ENCODE data around the gene ZNF644. TPM values are rescaled to one million over a fixed set of nuclear protein-coding genes. Genes with fewer than 3 reads are reported as not detected.

ZNF644 gene
- total RNA-seq, 3 donors from 2014 or later, result 58.7 to 161 (median 104) TPM

GRCh38 chr1:90959352-90960206, 62.3 kb downstream of the ZNF644 start:
- Histone ChIP-seq H3K4me3 (no peak overlapping the region), H3K27me3 (no peaks in the 10 kb centered on the region), H3K4me1 (no peaks in the 10 kb centered on the region), H3K27ac (no peak overlapping the region), H3K36me3 (no peaks in the 10 kb centered on the region), H3K9me3 (no peaks in the 10 kb centered on the region)
- TF ChIP-seq POLR2AphosphoS5 (IDR thresholded peaks at IDR 0.05) (no peak), CTCF (IDR thresholded peaks at IDR 0.05) (no peak), POLR2A (IDR thresholded peaks at IDR 0.05) (no peak)
- DNase-seq (ENCODE audit: low spot score in 2 of 2), result no peak
- intact Hi-C loops (cut with DNase I; ENCODE audit: low total_unique reads), result no loop called here

- intact Hi-C loops (cut with DNase I; ENCODE audit: low total_unique reads), result no loop called here
- TF ChIP-seq CTCF (IDR thresholded peaks at IDR 0.05) (no peak), POLR2AphosphoS5 (IDR thresholded peaks at IDR 0.05) (no peak), POLR2A (IDR thresholded peaks at IDR 0.05) (no peak)
Measured at GRCh38 chr1:90957497-90957896, 64.3 kb downstream of the ZNF644 start.

GRCh38 chr1:90955769-90956168, 66.1 kb downstream of the ZNF644 start:
- Histone ChIP-seq H3K36me3 (no peaks in the 10 kb centered on the region), H3K4me1 (no peaks in the 10 kb centered on the region), H3K27me3 (no peaks in the 10 kb centered on the region), H3K9me3 (no peaks in the 10 kb centered on the region), H3K4me3 (no peak overlapping the region), H3K27ac (no peak overlapping the region)
- no peak for DNase-seq (ENCODE audit: low spot score in 2 of 2)
- TF ChIP-seq POLR2A (IDR thresholded peaks at IDR 0.05) (no peak), CTCF (IDR thresholded peaks at IDR 0.05) (no peak), POLR2AphosphoS5 (IDR thresholded peaks at IDR 0.05) (no peak)
- intact Hi-C loops (cut with DNase I; ENCODE audit: low total_unique reads), result no loop called here

More at GRCh38 chr1:90957497-90957896, 64.3 kb downstream of the ZNF644 start:
- H3K9me3 ChIP-seq, result no peaks in the 10 kb centered on the region
- H3K36me3 ChIP-seq, result no peaks in the 10 kb centered on the region
- H3K27me3 ChIP-seq, result no peaks in the 10 kb centered on the region
- H3K4me3 ChIP-seq, result no peak overlapping the region
- H3K27ac ChIP-seq, result no peak overlapping the region
- DNase-seq (ENCODE audit: low spot score in 2 of 2), result no peak
- no peaks in the 10 kb centered on the region for H3K4me1 ChIP-seq

GRCh38 chr1:90952906-90953305, 68.9 kb downstream of the ZNF644 start:
- Histone ChIP-seq H3K9me3 (no peaks in the 10 kb centered on the region), H3K36me3 (no peaks in the 10 kb centered on the region), H3K4me1 (no peaks in the 10 kb centered on the region), H3K4me3 (no peak overlapping the region), H3K27ac (no peak overlapping the region), H3K27me3 (no peaks in the 10 kb centered on the region)
- intact Hi-C loops (cut with DNase I; ENCODE audit: low total_unique reads), result no loop called here
- no peak for DNase-seq (ENCODE audit: low spot score in 2 of 2)
- TF ChIP-seq POLR2AphosphoS5 (IDR thresholded peaks at IDR 0.05) (no peak), CTCF (IDR thresholded peaks at IDR 0.05) (no peak), POLR2A (IDR thresholded peaks at IDR 0.05) (no peak)

GRCh38 chr1:90951009-90951408, 70.8 kb downstream of the ZNF644 start:
- no peaks in the 10 kb centered on the region for H3K27me3 ChIP-seq
- no peaks in the 10 kb centered on the region for H3K9me3 ChIP-seq
- no peaks in the 10 kb centered on the region for H3K36me3 ChIP-seq
- TF ChIP-seq POLR2A (IDR thresholded peaks at IDR 0.05) (no peak), CTCF (IDR thresholded peaks at IDR 0.05) (no peak), POLR2AphosphoS5 (IDR thresholded peaks at IDR 0.05) (no peak)
- H3K27ac ChIP-seq, result no peak overlapping the region
- H3K4me3 ChIP-seq, result no peak overlapping the region
- no peaks in the 10 kb centered on the region for H3K4me1 ChIP-seq
- no peak for DNase-seq (ENCODE audit: low spot score in 2 of 2)
- intact Hi-C loops (cut with DNase I; ENCODE audit: low total_unique reads), result no loop called here

Data from breast epithelium (tissue), 4 donors.